ENCODE measurements around the gene SEMA3E.
"Not testable (repeated sequence)": the region's sequence is repeated elsewhere in the genome, so short reads cannot be mapped to it uniquely, and the experiment has no call there.

The SEMA3E gene

DNA sequence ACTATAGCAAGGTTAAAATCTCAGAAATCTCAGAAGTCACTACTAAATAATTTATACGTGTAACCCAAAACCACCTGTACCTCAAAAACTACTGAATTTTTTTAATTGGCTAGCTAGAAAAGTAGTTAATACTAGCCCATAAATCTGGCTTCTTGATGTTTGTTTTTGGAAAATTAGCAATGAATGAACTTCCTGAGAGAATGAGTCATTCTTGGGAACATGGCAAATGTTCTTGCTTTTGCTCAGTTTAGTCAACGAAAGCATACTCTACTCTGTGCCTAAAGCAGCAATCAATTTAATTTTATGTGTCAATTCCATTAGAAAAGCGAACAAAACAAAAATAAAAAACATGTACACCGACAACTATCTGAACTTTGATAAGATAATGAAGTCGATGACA lies 69.2 kb downstream of the SEMA3E start:
- no peak for DNase-seq
- in situ Hi-C loops (cut with MboI; ENCODE audit: low pct_unique_long_range_greater_than_20kb, low sequenced_read_pairs) = no loop called here

DNA sequence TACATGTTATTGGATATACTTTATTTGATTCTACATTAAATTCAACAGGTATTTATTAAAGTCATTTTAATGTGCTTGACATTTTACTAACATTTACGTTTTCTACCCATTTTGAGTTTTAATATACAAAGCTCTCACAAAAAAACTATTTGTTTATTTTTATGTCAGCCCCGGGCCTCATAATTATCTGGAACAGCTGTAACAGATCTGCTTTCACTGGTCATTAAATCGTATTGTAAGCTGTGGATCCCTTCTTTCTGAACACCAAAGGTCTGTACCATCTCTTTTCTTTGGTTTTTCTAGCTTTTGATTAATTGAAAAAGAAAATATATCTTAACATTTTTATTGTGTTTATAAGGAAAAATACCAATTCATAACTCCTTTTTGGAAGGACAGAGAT lies 73.5 kb downstream of the SEMA3E start:
- in situ Hi-C loops (cut with MboI; ENCODE audit: low pct_unique_long_range_greater_than_20kb, low sequenced_read_pairs) = no loop called here
- no peak for DNase-seq

DNA sequence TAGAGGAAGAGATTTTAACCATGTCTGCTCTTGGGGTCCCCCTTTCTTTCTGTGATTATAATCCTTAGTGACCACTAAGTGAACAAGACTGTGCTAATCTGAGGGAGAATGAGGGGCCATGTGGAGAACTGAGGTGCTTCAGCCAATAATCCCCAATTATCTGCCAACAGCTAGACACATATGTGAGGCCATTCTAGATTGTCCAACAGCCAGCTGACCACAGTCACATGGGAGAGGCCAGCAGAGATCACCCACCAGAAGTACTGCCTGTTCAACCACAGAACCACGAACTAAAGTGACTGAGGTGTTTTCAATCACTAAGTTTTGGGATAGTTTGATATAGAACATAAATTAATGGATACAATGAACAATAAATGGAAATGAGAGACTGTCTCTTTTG lies 74.3 kb downstream of the SEMA3E start:
- in situ Hi-C loops (cut with MboI; ENCODE audit: low pct_unique_long_range_greater_than_20kb, low sequenced_read_pairs) = no loop called here
- no peak for DNase-seq

DNA sequence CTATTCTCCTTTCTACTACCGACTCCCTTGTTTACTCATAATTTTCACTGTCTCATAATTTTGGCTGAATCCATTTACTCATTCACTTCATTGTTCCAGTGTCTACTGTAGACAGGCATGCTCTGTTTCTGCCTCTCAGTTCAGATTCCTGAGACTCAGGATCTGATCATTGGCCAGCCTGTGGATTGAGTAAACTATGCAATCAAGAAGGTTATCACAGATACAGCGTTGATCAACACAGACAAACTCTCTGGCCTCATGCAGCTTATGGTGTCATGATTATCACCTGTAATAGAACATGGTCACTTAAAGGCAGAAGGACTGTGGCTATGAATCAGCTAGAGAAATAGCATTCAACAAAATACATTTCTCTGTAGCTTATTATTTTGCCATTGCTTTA lies 86.0 kb downstream of the SEMA3E start:
- in situ Hi-C loops (cut with MboI; ENCODE audit: low pct_unique_long_range_greater_than_20kb, low sequenced_read_pairs) = no loop called here
- no peak for DNase-seq

DNA sequence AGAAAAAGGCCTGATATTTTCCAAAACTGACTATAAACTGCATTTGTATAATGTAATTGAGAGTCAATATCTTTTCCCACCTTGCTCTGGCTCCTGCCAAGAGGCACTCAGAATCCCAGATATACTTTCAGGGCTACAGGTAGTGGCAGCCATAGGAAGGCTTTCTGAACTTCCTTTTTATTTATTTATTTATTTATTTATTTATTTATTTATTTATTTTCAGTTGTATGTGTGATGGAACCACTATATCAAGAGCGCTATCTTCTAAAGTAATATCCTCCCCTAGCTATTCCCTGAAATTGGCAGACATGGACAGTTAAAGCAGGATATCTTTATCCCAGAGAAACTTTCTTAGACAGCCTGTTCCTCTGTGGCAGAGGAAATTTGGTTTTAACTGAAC lies 86.7 kb downstream of the SEMA3E start:
- in situ Hi-C loops (cut with MboI; ENCODE audit: low pct_unique_long_range_greater_than_20kb, low sequenced_read_pairs) = no loop called here
- no peak for DNase-seq

DNA sequence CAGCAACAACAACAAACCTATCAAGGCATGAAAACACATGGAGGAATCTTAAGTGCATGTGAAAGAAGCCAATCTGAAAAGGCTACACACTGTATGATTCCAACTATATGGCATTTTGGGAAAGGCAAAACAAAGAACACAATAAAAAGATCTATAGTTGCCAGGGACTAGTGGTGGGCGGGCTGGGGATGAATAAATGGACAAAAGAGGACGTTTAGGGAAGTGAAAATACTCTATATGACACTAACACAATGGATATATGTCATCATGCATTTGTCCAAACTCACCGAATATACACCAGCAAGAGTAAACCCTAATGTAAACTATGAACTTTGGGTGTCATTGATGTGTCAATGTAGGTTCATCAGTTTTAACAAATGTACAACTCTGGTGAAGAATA lies 89.1 kb downstream of the SEMA3E start:
- in situ Hi-C loops (cut with MboI; ENCODE audit: low pct_unique_long_range_greater_than_20kb, low sequenced_read_pairs) = no loop called here
- no peak for DNase-seq

DNA sequence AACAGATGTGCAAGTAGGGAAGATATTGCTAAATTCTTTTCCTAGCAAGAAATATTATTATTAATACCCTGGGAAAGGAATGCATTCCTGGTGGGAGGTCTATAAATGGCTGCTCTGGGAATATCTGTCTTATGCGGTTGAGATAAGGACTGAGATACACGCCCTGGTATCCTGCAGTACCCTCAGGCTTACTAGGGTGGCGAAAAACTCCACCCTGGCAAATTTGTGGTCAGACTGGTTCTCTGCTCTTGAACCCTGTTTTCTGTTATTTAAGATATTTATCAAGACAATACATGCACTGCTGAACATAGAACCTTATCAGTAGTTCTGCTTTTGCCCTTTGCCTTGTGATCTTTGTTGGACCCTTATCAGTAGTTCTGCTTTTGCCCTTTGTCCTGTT lies 96.4 kb downstream of the SEMA3E start:
- DNase-seq = peak; percentile 36
- in situ Hi-C loops (cut with MboI; ENCODE audit: low pct_unique_long_range_greater_than_20kb, low sequenced_read_pairs) = not testable (repeated sequence)

DNA sequence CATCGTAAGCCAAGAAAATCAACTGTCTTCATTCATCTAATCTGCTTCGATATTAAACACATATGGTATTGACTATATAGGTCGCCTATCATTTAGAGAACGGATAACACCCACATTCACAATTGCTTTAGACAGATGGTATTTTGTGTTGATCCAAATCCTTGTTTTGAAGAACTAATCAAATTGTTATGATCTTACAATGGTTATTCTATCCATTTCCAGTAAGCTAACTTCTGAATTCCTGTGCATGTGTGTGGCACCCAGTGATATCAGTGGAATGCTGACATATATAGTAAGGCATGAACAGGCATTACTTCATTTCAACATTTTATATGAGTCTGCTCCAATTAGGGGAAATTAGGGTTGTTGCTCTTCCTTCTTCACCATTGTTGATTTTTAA lies 98.8 kb downstream of the SEMA3E start:
- in situ Hi-C loops (cut with MboI; ENCODE audit: low pct_unique_long_range_greater_than_20kb, low sequenced_read_pairs) = no loop called here
- DNase-seq = no peak

DNA sequence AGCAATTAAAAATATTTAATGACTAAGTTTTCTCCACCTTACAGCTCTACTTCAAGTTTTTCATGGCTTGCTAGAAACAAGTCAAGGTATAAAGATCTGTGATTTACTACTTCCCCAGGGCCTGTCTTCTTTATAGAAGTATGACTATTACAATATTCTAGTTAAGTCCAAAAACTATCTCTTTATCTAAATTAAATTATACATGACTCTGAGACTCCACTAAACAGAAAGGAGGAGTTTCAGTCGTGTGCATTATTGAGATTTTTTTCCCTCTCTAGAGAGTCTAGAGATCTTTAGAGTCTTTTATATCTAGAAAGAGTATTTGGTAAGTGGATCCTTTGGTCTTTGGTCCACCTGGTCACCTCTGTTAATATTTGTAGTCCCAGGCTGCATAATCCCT lies 100.7 kb downstream of the SEMA3E start:
- in situ Hi-C loops (cut with MboI; ENCODE audit: low pct_unique_long_range_greater_than_20kb, low sequenced_read_pairs) = no loop called here
- DNase-seq = no peak

DNA sequence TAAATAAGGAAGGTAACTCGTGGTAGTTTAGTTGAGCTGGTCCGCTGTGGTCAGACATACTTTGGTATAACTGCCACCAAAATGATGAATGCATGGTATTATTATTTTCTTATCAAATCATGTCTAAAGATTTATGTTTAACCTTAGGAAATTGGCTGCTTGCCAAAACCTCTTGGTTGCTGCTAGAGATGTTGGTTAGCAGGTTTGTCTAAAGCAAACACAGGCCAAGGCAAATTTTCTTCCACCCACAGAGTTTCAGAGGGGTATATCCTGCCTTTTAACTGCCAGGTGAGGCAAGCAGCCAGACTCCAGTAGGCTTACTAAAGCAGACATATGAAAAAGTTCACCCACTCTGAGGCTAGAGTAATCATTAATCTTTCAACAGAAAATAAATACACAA lies 101.4 kb downstream of the SEMA3E start:
- in situ Hi-C loops (cut with MboI; ENCODE audit: low pct_unique_long_range_greater_than_20kb, low sequenced_read_pairs) = no loop called here
- DNase-seq = no peak

DNA sequence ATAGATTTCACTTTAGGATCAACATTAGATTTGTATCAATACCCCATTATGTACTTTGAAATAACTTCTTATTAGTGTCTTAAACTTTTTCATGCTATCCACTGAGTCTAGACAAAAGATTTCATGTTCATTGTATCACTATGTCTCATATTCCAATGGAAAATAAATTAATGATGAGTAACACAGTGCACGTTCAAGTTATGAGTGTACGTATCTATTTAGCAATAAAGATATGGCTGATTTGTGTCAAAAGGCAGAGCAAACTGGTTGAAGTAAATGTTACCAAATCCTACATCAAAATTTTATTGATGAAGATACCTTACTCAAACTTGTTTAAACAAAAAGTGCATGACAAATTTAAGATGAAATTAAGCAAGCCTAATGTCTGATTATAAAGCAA lies 102.4 kb downstream of the SEMA3E start:
- no peak for DNase-seq
- in situ Hi-C loops (cut with MboI; ENCODE audit: low pct_unique_long_range_greater_than_20kb, low sequenced_read_pairs) = no loop called here

DNA sequence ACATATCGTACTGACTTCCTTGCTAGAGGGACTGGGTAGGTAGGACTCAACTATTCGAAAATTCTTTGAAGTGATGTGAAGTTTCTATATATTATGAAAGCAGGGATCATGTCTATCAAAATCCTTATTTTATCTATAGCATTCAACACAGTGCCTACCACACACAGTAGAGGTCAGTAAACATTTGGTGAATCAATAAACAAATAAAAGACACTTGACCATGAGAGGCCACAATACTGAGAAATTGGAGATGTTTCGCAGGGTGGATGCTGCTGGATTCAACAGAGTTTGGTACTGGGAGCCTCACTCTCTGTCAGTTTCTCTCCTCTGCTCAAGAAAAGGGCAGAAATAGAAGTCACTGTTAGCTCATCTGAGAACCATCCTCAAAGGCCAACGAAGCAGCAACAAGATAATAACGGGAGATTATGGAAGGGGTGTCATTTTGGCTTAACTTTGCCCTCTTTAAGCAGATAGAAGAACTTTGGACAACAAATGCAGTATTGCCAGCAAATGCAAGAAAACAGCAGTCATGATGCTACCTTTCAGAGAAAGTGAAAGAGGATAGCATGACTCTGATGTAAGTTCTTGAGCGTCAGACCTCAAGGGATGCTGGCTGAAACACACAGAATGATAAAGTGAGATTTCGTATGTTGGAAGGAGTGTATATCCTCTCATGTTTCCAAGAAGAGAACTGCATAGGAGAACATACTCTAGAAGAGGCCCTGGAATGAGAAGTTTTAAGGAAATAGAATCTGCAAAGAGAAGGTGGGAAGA lies 107.6 kb downstream of the SEMA3E start:
- DNase-seq = no peak
- in situ Hi-C loops (cut with MboI; ENCODE audit: low pct_unique_long_range_greater_than_20kb, low sequenced_read_pairs) = no loop called here

DNA sequence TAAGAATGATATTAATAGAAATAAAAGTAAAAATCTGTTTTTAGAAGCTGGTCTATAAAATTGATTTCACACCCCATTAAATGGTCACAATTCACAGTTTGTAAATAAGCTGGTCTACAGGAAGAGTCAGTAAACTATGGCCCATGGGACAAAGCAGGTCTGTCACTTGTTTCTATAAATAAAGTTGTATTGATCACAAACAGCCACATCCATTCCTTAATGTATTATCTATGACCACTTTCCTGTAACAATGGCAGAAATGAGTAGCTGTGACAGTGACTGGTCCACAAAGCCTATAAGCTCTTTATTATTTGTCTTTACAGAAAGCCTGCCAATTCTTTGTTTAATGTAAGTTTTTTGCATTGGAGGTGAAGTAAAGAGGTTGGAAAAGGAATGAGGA lies 114.5 kb downstream of the SEMA3E start:
- in situ Hi-C loops (cut with MboI; ENCODE audit: low pct_unique_long_range_greater_than_20kb, low sequenced_read_pairs) = no loop called here
- DNase-seq = no peak

DNA sequence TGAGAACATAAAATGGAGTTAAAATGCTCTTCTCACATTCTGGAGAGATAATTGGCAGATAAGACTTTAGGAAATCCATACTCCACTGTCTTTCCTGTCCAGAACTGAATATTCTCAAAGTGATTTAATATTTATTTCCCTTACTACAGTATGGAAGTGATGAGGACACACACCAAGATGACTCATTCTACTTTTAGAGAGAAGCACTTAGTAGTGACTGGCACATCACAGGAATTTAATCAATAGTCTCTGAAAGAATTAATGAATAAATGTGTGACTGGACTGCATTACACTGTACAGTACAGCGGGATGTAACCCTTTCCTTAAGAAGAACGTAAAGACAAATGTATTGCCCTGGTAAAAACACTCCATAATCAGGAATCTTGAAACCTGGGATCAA lies 116.7 kb downstream of the SEMA3E start:
- DNase-seq = no peak

DNA sequence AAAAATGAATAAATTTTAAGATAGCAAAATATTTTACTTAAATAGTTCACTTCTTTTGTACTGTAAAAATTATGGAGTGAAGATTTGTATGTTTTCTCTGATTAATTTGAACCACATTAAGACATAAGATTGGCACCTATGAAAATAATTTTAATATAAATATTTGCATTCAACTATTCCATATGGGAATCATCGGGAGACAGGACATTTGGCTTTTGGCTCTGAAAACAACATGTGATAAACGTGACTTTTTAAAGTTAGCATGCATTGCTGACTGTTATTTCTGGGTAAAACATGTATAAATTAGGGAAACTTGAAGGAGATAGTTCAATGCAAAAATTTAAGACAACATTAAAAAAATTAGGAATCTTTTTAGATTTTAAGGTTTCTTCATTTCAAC lies 117.2 kb downstream of the SEMA3E start:
- in situ Hi-C loops (cut with MboI; ENCODE audit: low pct_unique_long_range_greater_than_20kb, low sequenced_read_pairs) = no loop called here
- no peak for DNase-seq

More for the DNA sequence above, 116.7 kb downstream of the SEMA3E start:
- in situ Hi-C loops (cut with MboI; ENCODE audit: low pct_unique_long_range_greater_than_20kb, low sequenced_read_pairs) = no loop called here

DNA sequence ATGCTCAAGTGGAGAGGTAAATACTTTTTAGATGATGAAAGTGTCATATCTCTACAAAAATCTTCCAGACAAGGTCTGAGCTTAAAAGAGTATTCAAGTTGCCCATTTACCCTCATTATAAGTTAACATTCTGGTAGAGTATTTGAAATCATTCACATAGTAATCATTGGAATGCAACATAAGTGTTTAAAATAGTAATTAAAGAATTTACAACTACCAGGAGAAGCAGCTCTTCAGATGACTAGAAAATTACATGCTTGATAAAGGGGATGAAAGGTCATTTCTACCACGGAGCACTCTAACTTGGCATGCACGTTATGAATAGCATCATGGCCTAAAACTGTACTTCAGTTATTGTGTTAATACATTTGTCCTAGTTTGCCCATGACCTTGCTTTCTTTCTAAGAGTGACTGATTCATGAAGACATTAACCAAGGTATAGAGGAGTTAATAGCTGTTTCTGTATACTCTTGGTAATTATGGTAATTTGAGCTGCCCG lies 120.0 kb downstream of the SEMA3E start:
- DNase-seq = no peak
- in situ Hi-C loops (cut with MboI; ENCODE audit: low pct_unique_long_range_greater_than_20kb, low sequenced_read_pairs) = no loop called here

DNA sequence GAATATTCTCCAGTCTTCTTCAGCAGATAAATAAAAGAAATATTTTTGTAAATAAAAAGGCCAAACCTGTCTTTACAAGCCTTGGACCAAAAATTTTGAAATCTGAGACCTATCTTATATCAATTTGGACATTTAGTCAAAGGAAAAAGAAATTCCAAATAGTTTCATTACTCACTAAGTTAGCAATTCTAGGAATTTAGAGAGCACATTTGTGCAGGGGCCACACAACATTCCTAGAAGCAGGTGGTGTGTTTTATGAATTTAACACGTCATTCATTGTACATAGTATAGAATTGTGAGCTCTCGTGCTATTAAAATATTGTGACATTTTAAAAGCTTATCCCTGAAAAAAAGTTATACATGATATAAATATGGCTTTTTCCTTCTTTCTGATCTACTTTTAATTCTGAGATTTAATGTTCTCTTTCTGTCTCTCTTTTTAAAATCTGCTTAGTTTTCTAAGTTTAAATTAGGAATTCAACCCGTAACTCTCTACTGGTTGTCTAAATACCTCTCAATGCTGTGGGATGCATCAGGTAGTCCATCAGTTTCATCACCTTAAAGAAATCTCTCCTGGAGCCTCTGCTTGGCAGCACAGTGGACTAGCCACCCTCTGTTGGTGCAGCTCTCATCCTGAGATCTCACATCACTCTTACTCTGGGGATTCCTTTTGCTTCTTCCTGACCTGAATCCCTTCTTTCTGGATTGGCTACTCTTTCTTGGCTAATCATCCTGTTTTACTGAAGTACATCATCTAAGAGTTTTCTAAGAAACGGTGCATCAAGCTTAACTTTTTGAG lies 124.5 kb downstream of the SEMA3E start:
- no peak for DNase-seq
- in situ Hi-C loops (cut with MboI; ENCODE audit: low pct_unique_long_range_greater_than_20kb, low sequenced_read_pairs) = no loop called here

DNA sequence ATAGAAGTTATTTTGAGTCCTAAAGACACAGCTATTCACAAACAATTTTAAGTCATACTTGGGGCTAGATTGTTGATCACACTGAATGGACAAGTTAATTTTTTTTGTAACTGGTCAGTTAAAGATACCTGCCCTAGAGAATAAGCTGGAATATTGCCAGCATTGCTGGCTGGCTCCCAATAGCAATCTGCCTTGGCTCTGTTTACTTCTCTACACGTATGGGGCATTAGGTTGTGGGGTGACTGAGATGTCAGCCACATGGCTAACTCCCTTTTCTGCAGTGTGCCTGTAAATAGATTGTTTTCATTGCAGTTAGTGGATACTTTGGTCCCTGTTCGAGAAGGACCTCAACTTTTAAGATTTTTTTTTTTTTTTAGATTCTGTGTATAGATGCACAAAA lies 128.2 kb downstream of the SEMA3E start:
- in situ Hi-C loops (cut with MboI; ENCODE audit: low pct_unique_long_range_greater_than_20kb, low sequenced_read_pairs) = no loop called here
- DNase-seq = no peak

DNA sequence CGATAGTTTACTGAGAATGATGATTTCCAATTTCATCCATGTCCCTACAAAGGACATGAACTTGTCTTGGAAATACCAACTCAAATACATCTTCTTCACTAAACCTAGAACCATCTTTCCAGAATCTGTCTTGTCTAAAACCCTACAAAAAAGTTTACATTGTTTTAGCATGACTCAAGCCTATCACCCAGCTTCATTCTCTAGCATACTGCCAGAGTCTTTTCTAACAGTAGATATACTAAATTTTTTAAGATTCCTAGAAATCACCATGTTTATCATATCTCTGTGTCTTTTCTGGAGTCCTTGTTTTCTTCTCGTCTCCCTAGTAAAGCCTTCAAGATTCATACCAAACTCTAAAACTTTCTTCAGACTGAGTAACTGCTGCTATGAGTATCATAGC lies 129.7 kb downstream of the SEMA3E start:
- DNase-seq = no peak
- in situ Hi-C loops (cut with MboI; ENCODE audit: low pct_unique_long_range_greater_than_20kb, low sequenced_read_pairs) = no loop called here

DNA sequence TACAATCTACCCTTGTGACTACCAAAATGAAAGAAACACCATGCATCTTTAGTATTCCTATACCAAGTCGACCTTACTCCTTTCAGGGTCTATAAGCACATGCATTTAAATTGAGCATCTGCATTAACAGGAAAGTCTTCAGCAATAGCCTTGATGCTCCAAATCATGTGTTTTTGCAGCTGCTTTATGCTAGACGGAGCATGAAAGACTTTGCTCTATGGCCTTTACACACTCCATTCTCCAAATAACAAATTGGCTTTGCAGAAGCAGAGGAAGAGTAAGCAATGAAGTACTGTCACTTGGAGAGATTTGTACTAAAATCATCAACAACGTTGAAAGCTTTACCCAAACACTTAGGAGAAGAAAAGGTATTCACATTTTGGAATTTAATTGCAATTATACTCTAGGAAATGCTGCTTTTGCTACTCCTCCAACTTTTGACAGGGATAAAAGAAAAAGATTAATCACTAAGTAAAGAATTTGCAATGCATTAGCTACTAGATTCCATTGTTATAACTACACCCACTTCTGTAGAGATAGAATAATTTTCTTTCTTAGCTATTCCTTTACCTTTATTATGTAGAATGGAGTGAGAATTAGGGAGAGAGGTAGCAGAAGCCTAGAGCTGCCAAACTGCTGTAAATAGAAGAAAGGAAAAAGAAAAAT lies 131.8 kb downstream of the SEMA3E start:
- in situ Hi-C loops (cut with MboI; ENCODE audit: low pct_unique_long_range_greater_than_20kb, low sequenced_read_pairs) = no loop called here
- DNase-seq = no peak

Measured in KBM-7 (cell line).